K562 (cell line): ENCODE data around the gene CLIC1. TPM values are rescaled to one million over a fixed set of nuclear protein-coding genes. Genes with fewer than 3 reads are reported as not detected.

ENCODE experiments used
- BDP1 ChIP-seq: IDR thresholded peaks from 3 replicates; pipeline ENCODE4 v1.6.1; 2011; ENCODE audit not compliant: insufficient read length, insufficient read depth
- E2F6 ChIP-seq, 2 experiments: IDR thresholded peaks; 2 replicates each; pipeline ENCODE4 v1.6.1; 2011; ENCODE audit warnings: borderline replicate concordance in 1 of 2, control low read depth in 1 of 2, low read depth in 1 of 2, low read length in 1 of 2, mild to moderate bottlenecking in 1 of 2, mixed read lengths in 1 of 2, moderate library complexity in 1 of 2; ENCODE audit not compliant: insufficient read depth in 1 of 2, insufficient read length in 1 of 2, poor library complexity in 1 of 2, severe bottlenecking in 1 of 2; ENCODE audit errors: extremely low read depth in 1 of 2
- EWSR1 ChIP-seq: fragments of 450-650 bp; IDR thresholded peaks from 2 replicates; pipeline ENCODE4 v1.6.1; 2018; ENCODE audit warnings: borderline replicate concordance, mild to moderate bottlenecking, low read depth, moderate library complexity; ENCODE audit not compliant: partially characterized antibody
- GTF2F1 ChIP-seq: IDR thresholded peaks from 2 replicates; pipeline ENCODE4 v1.6.1; 2011; ENCODE audit warnings: low read depth, low read length, improper control_type of control experiment
- MEF2A ChIP-seq: IDR thresholded peaks from 2 replicates; pipeline ENCODE4 v1.6.1; 2011; ENCODE audit warnings: low read depth, mild to moderate bottlenecking, low read length, moderate library complexity; ENCODE audit not compliant: control insufficient read depth
- NR2C1 ChIP-seq, 2 experiments: fragments of 450-650 bp; IDR thresholded peaks; 2 replicates each; pipeline ENCODE4 v1.6.1; 2017; ENCODE audit warnings: mild to moderate bottlenecking in 2 of 2, antibody characterized with exemption in 1 of 2, inconsistent platforms in 1 of 2, missing compliant biosample characterization in 1 of 2, missing genetic modification characterization in 1 of 2
- POLR2A ChIP-seq: fragments of 450-650 bp; conservative IDR thresholded peaks from 2 replicates; pipeline ENCODE4 v1.6.1; 2016
- PURB ChIP-seq: sonication (generic); formaldehyde crosslinking; IDR thresholded peaks from 2 replicates; pipeline ENCODE4 v1.9.0; 2021; ENCODE audit warnings: low read depth, mild to moderate bottlenecking, missing genetic modification reagents
- RAD21 ChIP-seq, 2 experiments: fragments of 250-450 bp in 1 of 2; fragments of 450-650 bp in 1 of 2; sonication (Bioruptor Pico) in 1 of 2; formaldehyde crosslinking in 1 of 2; IDR thresholded peaks in 1 of 2; conservative IDR thresholded peaks in 1 of 2; 2 replicates each; pipeline versions ENCODE4 v1.4.0 to v1.8.0; 2020 to 2022; ENCODE audit warnings: mild to moderate bottlenecking in 2 of 2, moderate library complexity in 1 of 2
- SNIP1 ChIP-seq: fragments of 450-650 bp; IDR thresholded peaks from 2 replicates; pipeline ENCODE4 v1.7.1; 2017; ENCODE audit warnings: low read depth, mild to moderate bottlenecking
- SP2 ChIP-seq: IDR thresholded peaks from 2 replicates; pipeline ENCODE4 v1.6.1; 2011; ENCODE audit warnings: mild to moderate bottlenecking, low read depth, low read length, moderate library complexity; ENCODE audit not compliant: poor library complexity, severe bottlenecking; ENCODE audit errors: extremely low read depth
- TAF9B ChIP-seq: fragments of 450-650 bp; IDR thresholded peaks from 2 replicates; pipeline ENCODE4 v1.6.1; 2018; ENCODE audit warnings: mild to moderate bottlenecking; ENCODE audit not compliant: partially characterized antibody
- THAP7 ChIP-seq: fragments of 250-450 bp; sonication (Bioruptor Pico); IDR thresholded peaks from 2 replicates; pipeline ENCODE4 v1.5.0; 2021
- ZNF655 ChIP-seq: fragments of 250-450 bp; sonication (Bioruptor Pico); IDR thresholded peaks from 2 replicates; pipeline ENCODE4 v1.5.0; 2021
- polyA plus RNA-seq, 8 experiments: library from polyadenylated mRNA; depleted of rRNA in 4 of 8; stranded (reverse) in 5 of 8; unstranded in 3 of 8; fragments of >200 nt; fragmentation: Nextera tagmentation in 2 of 8; fragmentation: Illumina TruSeq in 1 of 8; extraction: Ambion mirVana in 2 of 8; extraction: Trizol in 1 of 8; gene quantifications; 2 replicates each; pipeline versions ENCODE4 v1.2.1 to v1.2.3, GENCODE V29; 2011 to 2014; ENCODE audit warnings: inconsistent platforms in 1 of 8, missing spikeins in 1 of 8
- total RNA-seq, 7 experiments: library from RNA; depleted of rRNA in 6 of 7; stranded (reverse); fragments of >200 nt in 6 of 7; fragmentation: Illumina TruSeq in 2 of 7; extraction: Trizol in 2 of 7; gene quantifications; 2 replicates each; pipeline versions ENCODE4 v1.2.1 to v1.2.3, GENCODE V29; 2011 to 2021; ENCODE audit warnings: low replicate concordance in 1 of 7
- TF ChIP-seq, protein P1 (sequence below): sonication (generic); formaldehyde crosslinking; IDR thresholded peaks from 2 replicates; pipeline ENCODE4 v1.8.1; 2023; ENCODE audit warnings: mild to moderate bottlenecking, missing genetic modification reagents
- TF ChIP-seq, protein P2 (sequence below): fragments of 450-650 bp; formaldehyde crosslinking; IDR thresholded peaks from 2 replicates; pipeline ENCODE4 v1.4.0; 2020; ENCODE audit warnings: mild to moderate bottlenecking, moderate library complexity
- TF ChIP-seq, protein P3 (sequence below), 2 experiments: fragments of 450-650 bp in 1 of 2; sonication (generic) in 1 of 2; formaldehyde crosslinking in 1 of 2; IDR thresholded peaks in 1 of 2; conservative IDR thresholded peaks in 1 of 2; 2 replicates each; pipeline versions ENCODE4 v1.6.1 to v1.8.1; 2016 to 2023; ENCODE audit warnings: mild to moderate bottlenecking in 2 of 2, moderate library complexity in 2 of 2, inconsistent platforms in 1 of 2, missing genetic modification reagents in 1 of 2

Gene CLIC1
- total and polyA plus RNA-seq, 9 of the 15 experiments (the other 6 are each of a cell fraction or from before 2014, with no cell fraction given) = 1,267 to 2,419 (median 1,808) TPM

DNA sequence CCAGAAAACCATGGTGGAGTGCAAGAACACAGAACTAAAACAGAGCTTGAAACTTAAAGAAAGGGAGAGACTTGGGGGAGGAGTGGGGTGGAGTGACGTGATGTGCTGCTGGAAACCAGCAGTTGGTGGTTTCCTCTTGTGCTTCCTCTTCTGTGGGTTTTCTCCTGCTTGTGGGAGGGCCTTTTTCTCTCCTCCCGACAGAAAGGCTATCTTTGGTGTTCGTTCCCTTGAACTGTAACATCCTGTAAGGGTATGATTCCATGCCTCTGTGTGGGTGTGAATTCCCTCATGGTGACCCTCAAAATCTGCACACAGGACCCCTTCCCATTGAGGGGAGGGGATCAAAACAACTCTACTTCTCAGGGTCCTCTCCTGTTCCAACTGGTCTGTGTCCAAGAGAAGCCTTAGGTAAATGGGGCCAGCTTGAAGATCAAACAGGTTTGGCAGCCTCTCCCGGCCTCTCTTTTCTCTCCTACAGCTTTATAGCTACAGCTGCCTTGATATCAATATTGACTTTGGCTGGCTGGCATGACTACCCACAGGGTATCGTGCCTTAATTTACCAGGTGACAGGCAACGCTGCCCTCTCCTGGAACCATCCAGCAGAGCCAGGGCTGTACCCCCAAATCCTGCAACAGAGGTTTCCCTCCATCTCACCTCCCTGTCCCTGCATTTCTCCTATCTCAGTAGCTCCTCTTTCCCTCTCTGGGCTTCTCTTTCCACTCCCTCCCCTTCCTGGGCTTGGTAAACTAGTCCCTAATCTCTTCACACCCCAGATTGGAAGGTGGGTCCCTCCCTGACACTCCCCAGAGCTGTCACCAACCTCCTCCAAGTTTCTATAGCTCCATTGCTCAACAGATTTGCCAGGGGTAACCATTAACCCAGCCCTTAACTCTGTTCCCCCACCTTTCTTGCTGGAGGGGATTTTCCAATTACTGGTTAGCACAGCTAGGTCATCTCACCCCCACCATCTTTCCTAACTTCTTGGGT, 2.0 kb upstream of the CLIC1 start (continued):
- TF ChIP-seq, protein P1, sequence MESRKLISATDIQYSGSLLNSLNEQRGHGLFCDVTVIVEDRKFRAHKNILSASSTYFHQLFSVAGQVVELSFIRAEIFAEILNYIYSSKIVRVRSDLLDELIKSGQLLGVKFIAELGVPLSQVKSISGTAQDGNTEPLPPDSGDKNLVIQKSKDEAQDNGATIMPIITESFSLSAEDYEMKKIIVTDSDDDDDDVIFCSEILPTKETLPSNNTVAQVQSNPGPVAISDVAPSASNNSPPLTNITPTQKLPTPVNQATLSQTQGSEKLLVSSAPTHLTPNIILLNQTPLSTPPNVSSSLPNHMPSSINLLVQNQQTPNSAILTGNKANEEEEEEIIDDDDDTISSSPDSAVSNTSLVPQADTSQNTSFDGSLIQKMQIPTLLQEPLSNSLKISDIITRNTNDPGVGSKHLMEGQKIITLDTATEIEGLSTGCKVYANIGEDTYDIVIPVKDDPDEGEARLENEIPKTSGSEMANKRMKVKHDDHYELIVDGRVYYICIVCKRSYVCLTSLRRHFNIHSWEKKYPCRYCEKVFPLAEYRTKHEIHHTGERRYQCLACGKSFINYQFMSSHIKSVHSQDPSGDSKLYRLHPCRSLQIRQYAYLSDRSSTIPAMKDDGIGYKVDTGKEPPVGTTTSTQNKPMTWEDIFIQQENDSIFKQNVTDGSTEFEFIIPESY (CRISPR knock-in tag) = no peak
- TF ChIP-seq ZNF655 (no peak), SP2 (no peak), GTF2F1 (peak; percentile 90; the same call in 1 of the 2 replicates), SNIP1 (no peak), EWSR1 (no peak), MEF2A (no peak), BDP1 (no peak), POLR2A (peak; percentile 96), TAF9B (no peak), PURB (CRISPR knock-in tag) (no peak), THAP7 (no peak), E2F6 (IDR thresholded peaks at IDR 0.05; ENCODE audit: borderline replicate concordance in 1 of 2, extremely low read depth in 1 of 2, insufficient read depth in 1 of 2, insufficient read length in 1 of 2, low read depth in 1 of 2, low read length in 1 of 2, poor library complexity in 1 of 2, severe bottlenecking in 1 of 2) (peak; percentile 47 to 58), RAD21 (CRISPR knock-in tag; conservative IDR thresholded peaks at IDR 0.05 in 1 of 2, IDR thresholded peaks at IDR 0.05 in 1 of 2) (peak; percentile 11 to 38; a peak in 2 of 4 replicates), NR2C1 (IDR thresholded peaks at IDR 0.05) (no peak), NR2C1 (tag; IDR thresholded peaks at IDR 0.05) (no peak)
- TF ChIP-seq, protein P2, sequence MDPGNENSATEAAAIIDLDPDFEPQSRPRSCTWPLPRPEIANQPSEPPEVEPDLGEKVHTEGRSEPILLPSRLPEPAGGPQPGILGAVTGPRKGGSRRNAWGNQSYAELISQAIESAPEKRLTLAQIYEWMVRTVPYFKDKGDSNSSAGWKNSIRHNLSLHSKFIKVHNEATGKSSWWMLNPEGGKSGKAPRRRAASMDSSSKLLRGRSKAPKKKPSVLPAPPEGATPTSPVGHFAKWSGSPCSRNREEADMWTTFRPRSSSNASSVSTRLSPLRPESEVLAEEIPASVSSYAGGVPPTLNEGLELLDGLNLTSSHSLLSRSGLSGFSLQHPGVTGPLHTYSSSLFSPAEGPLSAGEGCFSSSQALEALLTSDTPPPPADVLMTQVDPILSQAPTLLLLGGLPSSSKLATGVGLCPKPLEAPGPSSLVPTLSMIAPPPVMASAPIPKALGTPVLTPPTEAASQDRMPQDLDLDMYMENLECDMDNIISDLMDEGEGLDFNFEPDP (CRISPR knock-in tag) = peak; percentile 82
- TF ChIP-seq, protein P3, sequence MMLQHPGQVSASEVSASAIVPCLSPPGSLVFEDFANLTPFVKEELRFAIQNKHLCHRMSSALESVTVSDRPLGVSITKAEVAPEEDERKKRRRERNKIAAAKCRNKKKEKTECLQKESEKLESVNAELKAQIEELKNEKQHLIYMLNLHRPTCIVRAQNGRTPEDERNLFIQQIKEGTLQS (IDR thresholded peaks at IDR 0.05) = no peak
- TF ChIP-seq, protein P3 (CRISPR knock-in tag; conservative IDR thresholded peaks at IDR 0.05) = peak; percentile 63
